ENCODE data around the gene SPATA31C2.
"Not testable (repeated sequence)": the region's sequence is repeated elsewhere in the genome, so short reads cannot be mapped to it uniquely, and the experiment has no call there.

Gene SPATA31C2

DNA sequence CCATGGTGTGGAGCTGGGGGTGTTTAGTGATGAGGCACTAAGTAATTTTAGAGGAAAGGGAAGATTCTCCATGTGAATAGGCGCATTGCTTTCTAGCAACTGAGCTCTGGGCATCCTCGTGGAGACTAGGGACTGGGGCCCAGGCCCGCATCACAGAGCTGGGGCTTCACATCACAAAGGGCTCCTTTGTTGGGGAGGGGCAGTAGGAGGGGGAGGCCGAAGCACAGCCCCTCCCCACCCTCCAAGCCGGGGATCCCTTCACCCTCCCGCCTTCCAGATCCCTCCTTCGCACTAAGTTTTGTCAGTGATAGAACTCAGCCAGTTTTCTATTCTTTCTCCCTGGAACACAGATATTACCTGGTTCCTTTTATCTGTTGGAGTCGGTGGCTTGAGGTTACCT is at the start of gene SPATA31C2:
TSS of gene SPATA31C2 (minus strand) at position 101 of the 400 bp plus-strand sequence. CDS start at position 72, 29 bp downstream.
- DNase-seq (ENCODE audit: low read depth, low spot score), result not testable (repeated sequence)

DNA sequence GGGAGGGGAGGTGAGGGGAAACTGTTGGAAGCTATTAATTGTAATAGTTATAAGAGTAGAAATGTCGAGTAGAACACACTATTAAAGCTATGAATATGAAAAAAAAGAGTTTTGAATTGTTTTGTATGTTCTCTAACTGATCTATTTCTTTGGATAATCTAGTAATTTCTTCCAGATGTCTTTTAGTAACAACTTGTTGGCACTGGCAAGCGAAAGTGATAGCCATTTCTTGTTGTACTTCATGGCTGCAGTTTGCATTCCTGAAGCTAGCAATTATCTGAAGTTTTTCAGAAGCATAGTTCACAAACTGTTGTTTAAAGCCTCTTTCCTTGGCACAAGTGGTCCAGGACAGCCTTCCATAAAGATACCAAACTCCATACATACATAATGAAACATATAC is 49.4 kb upstream of the SPATA31C2 start:
- DNase-seq (ENCODE audit: low read depth, low spot score), result no peak

DNA sequence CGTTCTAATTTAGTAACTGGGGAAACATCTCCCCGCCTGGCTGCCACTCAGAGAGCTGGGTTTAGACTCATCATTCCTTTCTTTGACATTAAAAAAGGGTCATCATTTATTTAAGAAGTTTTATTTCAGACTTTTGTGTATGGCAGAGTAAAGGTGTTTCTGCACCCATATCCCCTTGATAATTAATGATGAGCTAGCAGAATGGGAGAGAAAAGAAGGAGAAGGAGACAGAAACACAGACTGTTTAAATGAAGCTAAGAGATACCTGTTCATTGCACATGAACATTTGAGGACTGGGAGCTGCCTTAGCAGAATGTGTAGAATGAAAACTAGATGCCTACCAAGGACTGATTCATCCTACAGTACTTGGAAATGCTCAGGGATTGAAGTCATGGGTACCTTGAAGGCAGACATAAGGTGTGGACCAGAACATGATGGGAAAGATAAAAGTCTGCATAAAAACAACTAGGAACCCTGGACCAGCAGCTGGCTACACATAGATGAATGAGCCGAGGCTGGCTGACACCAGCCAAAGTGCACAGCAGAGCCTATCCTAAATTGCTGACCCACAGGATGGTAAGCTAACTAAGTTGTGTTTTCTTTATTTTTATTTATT is 48.3 kb upstream of the SPATA31C2 start:
- no peak for DNase-seq (ENCODE audit: low read depth, low spot score)

DNA sequence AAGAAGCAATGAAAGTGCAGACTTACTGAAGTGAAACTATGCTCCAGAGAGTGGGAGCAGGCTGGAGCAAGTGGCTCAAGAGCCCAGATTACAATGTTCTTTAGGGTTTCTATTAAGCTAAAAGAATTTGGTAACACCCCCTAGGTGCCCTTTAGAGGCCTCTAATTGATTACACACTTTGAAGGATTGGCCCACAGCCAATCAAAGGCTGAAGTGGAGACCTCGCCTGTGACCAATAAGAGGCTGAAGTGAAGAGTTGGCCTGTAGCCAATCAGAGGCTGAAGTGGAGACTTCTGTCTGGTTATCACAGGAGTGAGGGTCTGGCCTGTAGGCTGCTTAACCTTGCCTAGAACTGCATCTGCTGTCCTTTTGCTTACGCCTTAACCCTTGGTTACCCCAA is 46.7 kb upstream of the SPATA31C2 start:
- no peak for DNase-seq (ENCODE audit: low read depth, low spot score)

DNA sequence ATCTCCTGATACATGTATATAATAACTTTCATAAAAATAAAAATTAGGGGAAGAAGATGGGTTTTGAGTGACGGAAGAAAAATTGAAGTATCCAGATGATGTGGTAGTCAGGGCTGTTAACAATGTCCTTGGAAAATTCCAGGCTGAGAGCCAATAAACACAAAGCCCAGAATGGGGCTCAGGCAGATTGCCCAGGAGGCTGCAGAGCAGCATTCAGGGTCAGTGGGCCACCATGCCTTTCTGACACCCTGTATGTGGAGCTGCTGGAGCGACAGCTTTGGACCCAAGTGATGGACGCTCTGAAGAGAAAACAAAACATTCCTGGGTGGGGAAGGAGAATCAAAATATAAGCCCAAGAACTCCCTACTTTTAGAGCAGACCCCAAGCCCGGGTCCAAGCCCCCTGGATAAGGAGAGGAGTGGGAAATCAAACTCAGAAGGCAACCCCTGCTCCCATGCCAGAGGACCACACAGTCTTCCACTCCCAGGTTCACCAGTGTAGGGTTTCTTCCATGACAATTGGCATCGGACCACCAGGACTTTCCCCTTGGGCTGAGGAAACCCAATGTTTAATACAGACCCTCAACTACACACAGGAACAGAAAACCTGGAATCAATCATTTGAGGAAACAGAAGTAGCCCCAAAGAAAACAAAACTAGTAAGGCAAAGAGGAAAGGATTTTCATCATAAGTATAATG is 45.7 kb upstream of the SPATA31C2 start:
- DNase-seq (ENCODE audit: low read depth, low spot score), result no peak

DNA sequence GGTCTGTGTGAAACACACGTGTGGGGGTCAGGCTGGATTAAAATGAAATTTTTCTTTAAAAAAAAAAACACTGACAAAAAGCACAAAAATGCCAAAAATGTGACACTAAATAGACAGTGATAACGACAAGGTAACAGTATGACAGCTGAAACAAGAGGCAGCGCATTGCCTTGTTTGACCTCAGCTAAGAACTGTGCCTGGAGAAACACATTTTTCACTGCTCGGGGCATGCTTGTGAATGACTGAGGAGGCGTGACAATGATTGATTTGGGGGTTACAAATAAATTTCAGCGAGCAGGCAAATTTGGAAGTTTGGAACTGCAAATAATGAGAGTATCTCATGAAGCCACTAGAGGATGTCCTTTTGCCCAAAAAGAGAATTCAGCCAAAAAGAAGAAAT is 44.2 kb upstream of the SPATA31C2 start:
- DNase-seq (ENCODE audit: low read depth, low spot score), result no peak

DNA sequence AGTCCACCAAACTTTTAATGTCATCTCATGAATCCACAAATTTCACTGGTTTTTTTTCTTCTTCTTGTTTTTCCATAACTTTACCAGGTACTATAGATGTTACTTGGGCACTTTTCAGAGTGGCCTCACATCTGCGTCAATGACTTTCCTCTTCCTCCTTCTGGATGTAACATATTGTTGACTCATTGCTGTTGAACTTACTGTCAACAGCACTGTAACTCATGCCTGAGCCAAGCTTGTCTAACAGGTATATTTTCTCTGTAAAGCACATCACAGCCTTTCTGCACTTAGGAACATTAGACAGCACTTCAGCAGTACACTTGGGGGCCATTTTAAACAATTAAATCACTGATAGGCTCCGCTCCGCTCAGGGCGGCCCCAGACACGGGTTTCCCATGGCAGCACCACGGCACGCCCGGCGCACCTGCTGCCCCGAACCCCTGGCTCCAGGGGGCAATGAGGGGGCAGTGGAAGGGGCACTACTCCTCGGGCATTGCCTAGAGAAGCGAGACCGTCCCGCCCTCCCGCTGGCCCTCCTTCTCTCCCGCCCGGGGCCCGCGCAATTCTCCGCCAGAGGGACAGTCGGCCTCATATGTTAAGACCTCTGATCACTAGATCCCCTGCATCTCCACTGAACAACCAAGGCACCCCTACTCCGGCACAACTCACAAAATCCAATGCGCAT is 41.9 kb upstream of the SPATA31C2 start:
- no peak for DNase-seq (ENCODE audit: low read depth, low spot score)

DNA sequence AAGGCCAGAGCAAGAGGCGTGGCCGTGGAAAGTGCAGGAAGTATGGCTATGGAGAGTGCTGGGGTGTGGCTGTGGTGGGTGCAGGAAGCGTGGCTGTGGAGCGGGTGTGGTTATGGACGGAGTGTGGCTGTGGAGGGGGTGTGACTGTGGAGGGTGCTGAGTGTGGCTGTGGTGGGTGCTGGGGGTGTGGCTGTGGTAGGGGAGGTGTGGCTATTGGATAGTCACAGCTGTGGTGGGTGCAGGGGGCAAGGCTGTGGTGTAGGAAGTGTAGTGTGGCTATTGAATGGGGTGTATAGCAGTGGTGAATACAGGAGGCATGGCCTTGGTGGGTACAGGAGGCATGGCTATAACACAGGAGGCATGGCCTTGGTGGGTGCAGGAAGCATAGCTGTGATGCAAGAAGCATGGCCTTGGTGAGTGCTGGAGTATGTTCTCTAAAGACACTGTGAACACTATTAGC is 40.8 kb upstream of the SPATA31C2 start:
- no peak for DNase-seq (ENCODE audit: low read depth, low spot score)

DNA sequence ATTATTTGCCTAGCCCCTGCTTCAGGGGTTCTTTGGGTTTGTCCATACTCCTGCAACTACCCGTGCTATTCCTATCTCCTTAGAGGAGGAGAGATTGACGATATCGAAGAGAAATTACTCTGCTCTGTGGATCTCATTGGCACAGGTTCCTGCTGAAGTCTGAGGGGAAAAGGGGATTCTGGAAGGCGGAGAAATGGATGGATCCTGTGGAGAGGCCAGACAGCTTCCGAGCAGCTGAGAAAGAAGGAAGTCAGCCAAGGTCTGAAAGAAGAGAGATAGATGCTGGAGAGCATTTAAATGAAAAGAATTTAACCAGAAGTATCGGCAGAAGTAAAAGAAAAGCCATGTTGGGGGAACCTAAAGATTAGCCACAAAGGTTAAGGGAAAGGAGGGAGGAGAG is 40.4 kb upstream of the SPATA31C2 start:
- no peak for DNase-seq (ENCODE audit: low read depth, low spot score)

DNA sequence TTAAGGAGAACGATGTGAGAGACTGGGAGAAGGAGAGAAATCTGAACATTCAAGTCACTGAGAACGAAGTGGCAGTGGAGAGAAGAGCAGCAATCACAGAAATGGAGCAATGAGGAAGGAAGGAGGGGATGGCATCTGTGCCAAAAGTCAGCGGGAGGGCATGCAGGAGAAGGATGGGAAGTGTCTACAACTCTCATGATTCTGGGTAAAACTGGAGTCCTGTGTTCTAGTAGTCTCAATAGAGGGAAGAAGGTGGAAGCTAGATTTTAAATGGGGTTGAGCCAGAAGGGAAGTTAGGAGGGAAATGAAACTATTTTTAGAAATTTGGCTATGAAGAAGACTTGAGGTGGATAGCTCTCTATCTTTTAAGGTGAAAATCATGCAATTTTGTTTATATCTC is 39.1 kb upstream of the SPATA31C2 start:
- DNase-seq (ENCODE audit: low read depth, low spot score), result no peak

DNA sequence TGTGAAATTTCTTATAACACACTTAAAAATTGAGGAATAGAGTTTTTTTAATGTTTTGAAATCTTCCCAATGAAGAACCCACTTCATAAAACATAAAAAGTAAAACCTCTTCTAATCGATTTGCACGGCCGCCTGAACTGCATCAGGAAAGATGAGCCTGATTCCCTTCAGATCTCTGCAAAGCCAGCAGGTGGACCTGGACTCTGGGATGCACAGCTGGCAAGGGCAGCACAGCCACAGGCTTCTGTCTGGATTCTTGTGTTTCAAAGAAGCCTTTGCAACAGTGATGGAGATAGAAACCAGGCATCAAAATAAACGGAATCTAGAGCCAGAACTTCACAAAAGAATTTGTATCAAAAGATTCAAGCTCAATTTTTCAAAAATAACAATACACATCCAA is 36.0 kb upstream of the SPATA31C2 start:
- no peak for DNase-seq (ENCODE audit: low read depth, low spot score)

DNA sequence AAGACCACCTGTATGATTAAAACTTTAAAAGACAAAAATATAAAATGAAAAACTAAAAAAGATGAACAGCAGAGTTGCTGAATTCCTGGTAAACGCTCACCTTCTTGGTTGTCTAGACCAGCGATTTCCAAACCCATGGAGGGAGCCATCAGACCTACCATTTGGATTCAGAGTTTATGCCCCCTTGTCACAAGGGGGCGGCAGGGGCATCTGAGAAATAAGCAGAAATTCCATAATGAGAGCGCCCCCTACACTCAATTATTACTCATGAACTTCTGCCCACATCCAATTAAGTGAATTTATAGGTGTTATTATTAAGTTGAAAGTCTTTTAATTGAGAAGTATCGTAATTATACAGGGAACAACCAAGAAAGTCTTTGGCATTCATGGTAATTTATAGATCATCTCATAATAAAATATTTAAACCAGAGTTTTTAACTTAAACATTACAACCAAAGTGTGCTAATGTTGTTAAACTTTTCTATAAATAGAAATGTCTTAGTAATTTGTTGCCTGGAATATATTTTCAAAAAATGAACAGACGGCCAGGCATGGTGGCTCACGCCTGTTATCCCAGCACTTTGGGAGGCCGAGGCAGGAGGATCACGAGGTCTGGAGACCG is 35.2 kb upstream of the SPATA31C2 start:
- DNase-seq (ENCODE audit: low read depth, low spot score), result peak; percentile 30

DNA sequence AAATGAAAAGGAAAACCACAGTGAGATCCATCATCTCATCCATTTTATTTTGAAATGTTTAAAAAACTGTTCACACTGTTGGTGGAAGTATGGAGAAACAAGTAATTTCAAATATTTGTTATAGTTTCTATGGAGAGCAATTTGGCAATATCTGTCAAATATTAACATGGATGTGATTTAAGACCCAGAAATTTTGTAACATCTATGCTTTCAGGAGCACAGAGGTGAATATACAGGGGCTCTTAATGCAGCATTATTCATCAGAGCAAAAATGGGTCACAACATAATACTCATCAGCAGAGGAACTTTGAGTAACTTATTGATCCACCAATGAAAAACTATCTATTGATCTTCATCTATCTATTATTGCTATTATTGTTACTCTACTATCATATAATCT is 31.4 kb upstream of the SPATA31C2 start:
- DNase-seq (ENCODE audit: low read depth, low spot score), result no peak

DNA sequence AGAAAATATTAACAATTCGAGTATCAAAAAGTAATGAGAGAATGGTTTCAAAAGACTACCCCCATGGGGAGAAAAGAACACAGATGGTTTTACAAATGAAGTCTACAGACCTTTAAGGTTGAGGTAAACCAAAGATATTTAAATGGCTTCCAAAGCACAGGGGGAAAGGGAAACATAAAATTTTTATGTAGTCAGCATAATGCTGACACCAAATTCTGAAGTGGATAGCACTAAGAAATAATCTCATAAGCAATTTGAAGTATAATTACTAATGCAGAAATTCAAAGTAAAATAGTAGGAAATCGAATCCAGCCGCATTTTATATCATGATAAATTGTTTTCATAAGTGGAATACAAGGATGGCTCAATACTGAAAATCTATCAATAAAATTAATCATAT is 30.3 kb upstream of the SPATA31C2 start:
- no peak for DNase-seq (ENCODE audit: low read depth, low spot score)

DNA sequence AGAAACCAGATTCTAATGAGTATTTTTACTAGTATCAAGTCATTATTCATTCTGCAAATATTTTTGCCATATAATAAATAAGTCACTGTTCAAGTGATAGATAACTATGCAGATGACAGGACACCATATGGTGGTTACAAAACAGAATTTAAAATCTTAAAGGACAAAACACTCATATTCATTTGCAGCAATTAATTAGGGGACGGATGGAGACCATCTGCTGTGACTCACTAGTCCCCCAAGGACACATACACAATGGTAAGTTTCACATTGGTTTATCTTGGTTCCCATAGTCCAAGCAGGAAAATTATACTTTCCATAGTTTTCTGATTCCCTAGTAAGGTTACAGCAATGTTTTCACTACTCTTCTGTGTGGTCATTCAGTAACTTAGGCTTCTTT is 28.4 kb upstream of the SPATA31C2 start:
- no peak for DNase-seq (ENCODE audit: low read depth, low spot score)

DNA sequence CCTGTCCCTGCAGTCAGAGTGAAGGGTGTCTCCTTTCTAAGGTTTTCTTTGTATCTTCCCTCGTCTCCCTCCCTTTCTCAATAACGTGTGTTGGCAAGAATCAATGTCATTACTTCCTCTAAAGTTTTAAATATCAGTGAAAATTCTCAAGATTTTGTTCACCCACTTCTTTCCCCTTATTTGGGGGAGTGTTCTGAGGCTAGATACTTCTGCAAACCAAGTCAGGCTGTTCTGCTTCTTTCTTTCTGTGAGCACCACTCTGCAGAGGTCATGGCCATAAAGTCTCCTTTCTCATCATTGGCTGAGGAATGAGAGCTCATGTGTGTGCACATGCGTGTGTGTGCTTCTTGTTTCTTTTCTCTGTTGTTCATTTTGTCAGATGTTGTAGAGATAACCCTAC is 26.6 kb upstream of the SPATA31C2 start:
- DNase-seq (ENCODE audit: low read depth, low spot score), result no peak

DNA sequence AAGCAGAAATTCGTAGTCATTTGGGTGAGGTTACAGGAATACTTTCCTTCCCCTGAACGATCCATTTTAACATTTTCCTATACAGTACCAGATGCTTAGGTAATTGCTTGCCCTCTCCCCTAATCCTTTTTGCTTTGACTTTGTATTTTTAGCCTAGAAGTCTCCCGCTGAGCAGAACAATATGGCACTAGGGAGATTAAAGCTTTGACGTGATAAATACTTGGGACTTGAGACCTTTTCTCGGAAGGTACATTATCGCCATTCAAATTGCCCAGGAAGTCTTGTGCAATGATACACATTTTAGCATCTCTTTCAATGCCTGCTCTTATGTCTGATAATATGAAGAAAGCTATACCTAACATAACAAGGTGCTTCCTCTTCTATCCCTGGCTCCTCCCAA is 22.9 kb upstream of the SPATA31C2 start:
- DNase-seq (ENCODE audit: low read depth, low spot score), result no peak

DNA sequence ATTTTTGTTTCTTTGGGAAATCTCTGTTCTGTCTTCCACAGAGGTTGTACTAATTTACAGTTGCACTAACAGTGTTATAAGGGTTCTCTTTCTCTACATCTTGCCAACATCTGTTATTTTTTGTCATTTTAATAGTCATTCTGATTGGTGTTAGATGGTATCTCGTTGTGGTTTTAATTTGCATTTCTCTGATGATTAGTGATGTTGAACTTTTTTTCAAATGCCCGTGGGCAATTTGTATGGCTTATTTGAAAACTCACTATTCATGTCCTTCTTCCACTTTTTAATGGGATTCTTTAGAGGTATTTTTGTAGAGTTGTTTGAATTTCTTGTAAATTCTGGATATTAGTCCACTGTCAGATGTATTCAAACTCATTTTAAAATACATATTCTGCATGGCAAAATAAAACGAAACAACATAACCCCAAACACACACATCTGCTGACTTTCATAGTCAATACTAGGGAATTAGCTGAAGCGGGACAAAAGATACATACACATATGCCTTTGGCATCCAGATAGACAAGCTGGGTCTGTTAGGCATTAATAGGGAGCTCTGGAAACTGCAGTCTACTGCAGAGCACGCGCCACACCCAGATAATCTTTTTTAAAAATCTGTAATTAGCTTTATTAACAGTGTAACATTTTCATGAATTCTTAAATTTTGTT is 5.8 kb upstream of the SPATA31C2 start:
- DNase-seq (ENCODE audit: low read depth, low spot score), result no peak

DNA sequence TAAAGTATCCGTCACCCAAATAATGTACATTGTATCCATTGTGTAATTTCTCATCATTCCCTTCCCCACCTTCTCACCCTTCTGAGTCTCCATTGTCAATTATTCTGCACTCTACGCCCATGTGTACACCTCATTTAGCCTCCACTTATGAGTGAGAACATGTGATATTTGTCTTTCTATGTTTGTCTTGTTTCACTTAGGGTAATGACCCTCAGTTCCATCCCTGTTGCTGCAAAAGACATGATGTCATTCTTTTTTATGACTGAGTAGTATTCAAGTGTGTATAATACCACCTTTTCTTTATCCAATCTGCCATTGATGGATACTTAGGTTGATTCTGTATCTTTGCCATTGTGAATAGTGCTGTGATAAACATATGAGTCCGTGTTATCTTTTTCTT is 4.9 kb upstream of the SPATA31C2 start:
- no peak for DNase-seq (ENCODE audit: low read depth, low spot score)

DNA sequence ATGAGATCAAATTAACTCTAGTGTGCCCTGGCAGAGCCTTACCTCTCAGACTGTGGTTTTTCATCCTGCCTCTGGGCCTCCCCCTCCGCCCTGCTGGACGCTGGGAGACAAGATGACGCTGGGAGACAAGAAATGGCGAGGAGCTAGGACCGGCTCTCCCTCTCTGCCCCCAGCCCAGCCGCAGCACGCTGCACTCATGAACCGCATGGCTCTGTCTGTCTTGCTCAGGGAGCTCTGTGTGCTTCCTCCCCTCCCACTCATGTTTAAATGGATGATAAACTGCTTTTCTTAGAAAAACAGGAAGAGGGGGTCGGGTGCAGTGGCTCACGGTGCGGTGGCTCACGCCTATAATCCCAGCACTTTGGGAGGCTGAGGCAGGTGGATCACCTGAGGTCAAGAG is 4.7 kb downstream of the SPATA31C2 start:
- not testable (repeated sequence) for DNase-seq (ENCODE audit: low read depth, low spot score)

DNA sequence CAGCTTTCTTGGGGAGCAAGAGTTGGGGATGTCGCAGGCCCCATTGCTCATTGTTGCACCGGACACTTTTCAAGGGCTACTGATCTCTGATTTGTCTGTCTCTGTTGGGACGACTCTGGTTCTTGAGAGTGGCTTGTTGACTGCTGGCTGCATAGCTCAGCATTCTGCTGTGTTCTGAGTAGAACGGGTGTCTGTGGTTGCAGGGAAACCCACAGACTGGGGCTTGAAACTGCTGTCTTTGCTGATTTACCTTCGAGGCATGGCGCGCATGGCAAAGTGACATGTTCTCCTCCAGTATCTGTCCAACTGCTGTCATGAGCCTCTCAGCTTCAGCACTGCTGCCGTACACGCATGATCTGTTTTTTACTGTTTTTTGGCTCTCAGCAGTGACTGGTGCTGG is 8.7 kb downstream of the SPATA31C2 start:
- DNase-seq (ENCODE audit: low read depth, low spot score), result not testable (repeated sequence)

Measured in iPS DF 19.7 (cell line).